Mucosa of gallbladder (tissue), 1 donor: Measurements from ENCODE around the gene TSPAN18. TPM values are rescaled to one million over a fixed set of nuclear protein-coding genes. Genes with fewer than 3 reads are reported as not detected.

ENCODE experiments used
- DNase-seq: peaks from one replicate; pipeline ENCODE4 v3.0.0-alpha.2; 2020; ENCODE audit warnings: low spot score
- total RNA-seq: library from RNA; stranded (reverse); gene quantifications from one replicate; pipeline ENCODE4 v1.2.1, GENCODE V29; 2021
- donor health status: DM: no; HTN: no; CAD: no.

TSPAN18 gene
- total RNA-seq, 1 donor from 2014 or later, result 25.1 TPM

- no peak for DNase-seq
Observed at GRCh38 chr11:44942029-44942955, 215.5 kb downstream of the TSPAN18 start.

DNA sequence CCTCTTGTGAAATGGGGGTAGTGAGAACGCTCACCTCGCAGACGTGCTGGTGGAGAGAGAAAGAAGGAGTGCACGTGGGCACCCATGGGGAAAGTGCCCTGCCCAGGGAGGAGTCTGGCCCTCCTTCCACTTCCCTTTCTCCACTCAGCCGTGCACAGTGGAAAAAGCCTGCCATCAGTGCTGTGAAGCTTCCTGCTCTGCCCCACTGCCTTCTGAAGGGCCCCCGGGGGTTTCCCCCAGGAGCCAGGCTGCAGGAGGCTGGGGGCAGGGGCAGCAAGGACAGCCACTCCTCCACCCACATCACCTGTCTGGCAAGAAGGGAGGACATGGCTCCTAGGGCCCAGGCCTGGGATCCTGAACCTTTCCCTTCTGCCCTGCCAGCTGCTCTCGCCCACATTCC, 216.4 kb downstream of the TSPAN18 start:
- peak; percentile 19 for DNase-seq

GRCh38 chr11:44943696-44944095, 216.9 kb downstream of the TSPAN18 start:
- DNase-seq, result no peak

- DNase-seq, result no peak
Observed at GRCh38 chr11:44944181-44944852, 217.6 kb downstream of the TSPAN18 start.

DNA sequence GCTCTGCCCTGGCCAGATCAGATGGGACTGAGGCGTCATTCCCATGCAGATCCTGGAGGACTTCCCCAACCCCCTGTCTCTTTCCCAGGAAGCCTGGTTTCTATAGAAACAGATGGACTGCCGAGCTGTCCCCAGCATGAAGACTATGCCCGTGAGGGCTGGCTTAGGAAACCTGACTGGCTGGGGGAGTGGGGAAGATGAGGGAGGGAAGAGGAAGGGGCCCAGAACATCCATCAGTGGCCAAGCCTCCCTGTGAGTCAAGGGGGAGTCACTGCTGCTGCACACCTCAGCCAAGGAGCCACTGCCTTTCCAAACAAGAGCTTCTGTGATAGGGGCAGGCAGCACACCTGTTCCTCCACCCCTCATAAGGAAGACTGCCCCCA, 218.1 kb downstream of the TSPAN18 start:
- no peak for DNase-seq

DNA sequence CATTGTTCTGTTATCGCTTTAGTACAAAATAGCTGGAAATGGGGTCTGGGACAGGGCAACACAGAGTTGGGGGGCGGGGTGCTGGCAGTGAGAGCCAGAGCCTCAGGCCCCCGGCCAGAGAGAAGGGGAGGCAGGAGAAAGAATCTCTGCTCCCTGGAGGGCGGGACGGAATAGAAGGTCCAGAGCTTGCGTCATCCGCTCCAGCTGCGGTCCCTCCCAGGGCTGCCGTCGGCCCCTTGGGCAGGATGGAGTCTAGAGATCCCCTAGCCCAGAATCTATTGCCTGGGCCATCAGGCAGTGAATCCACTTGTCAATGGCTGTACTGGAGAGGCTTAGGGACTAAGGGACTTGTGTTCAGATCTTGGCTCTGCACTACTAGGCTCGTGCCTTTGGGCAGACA, 218.9 kb downstream of the TSPAN18 start:
- no peak for DNase-seq

GRCh38 chr11:44946263-44946662, 219.5 kb downstream of the TSPAN18 start:
- peak; percentile 18 for DNase-seq

GRCh38 chr11:44947114-44947513, 220.4 kb downstream of the TSPAN18 start:
- DNase-seq, result no peak

DNA sequence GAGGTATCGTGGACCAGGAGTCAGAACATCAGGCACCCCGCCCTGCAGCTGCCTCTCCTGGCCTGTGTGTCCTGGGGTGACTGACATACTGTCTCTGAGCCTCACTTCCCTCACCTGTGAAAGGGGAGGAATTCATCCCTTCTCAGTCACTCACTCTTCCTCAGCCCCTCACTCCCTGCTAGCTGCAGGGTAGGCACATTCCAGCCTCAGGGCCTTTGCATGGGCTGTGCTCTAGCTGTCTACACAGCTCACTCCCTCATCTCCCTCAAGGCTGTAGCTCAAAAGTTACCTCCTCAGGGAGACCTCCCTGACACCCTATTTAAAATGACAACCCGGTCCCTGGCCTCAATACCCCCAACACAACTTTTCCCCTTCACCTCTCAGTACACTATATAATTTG, 221.4 kb downstream of the TSPAN18 start:
- no peak for DNase-seq

DNA sequence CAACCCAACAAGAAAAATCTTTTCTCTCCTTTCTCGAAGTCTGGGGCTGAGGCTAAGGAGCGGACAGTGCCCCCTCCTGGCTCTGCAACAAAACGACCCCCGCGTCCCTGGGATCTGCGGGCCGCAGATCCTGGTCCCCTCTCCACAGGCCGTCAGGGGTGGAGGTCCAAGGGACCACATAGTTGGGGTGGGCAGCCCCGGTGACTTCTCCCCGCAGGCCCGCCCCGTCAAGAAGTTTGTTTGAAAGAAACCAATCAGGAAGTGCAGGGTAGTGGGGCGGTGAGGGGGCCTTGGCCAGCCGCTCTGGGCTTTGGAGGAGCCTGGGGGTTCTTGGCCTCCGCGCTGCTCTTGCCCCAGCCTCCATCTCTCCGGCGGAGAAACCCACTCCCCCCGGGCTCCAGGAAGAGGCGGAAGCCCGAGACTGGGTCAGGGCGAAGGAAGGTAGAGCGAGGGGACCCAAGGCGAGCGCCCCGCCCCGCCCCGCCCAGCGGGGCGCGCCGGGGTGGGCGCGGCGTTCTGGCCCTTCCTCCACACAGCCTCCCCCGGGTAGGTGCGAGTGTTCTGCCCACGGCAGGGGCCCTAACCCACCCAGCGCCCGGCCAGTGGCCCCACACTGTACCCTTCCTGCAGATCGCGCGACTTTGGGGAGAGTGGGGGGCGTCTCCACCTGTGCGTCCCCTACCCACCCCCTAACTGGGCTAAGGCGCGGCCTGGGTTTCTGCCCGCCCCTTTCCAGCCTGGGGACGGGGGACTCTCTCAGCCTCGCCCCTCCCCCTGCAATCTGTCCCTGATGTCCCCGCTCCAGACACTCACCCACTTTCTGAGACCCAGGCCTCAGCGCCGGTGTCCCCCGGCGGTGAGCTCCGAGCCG, 222.6 kb downstream of the TSPAN18 start:
- DNase-seq, result no peak

- DNase-seq, result peak; percentile 23
Observed at GRCh38 chr11:44950031-44950624, 223.4 kb downstream of the TSPAN18 start.

DNA sequence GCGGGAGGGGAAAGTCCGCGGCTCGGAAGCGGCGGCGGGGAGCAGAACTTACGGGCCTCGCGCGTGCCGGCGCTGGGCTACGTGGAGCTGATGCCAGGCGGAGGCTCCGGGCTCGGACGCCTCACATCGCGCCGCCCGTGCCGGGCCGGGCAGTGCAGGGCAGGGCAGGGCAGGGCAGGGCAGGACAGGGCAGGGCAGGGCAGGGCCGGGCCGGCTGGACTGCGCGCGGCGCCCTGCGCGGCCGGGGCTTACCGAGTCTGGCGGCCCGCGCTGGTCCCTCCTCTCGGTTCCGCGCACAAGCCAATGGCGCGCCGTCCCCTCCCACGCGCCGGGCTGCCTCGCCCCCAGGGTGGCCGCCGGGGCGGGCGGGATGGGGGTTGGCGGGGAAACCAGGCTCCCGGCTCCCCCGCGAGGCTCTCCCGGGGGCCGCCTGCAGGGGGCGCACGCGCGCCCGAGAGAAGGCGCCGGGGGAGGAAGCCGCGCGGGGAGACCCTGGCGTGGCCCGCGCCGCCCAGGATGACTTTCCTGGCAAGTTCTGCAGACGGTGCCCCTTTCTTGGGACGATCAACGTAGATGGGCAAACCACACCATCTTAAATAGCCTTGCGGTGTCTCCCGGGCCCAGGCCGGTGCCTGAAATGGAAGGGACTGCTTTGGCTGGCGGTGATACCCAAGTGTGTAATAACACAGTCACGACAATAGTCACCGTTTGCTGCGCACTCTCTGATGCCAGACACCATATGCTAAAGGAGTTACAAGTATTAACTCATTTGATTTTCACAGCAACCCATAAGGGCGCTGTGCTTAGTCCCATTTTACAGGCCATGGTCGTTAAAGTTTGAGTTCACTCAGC, 224.1 kb downstream of the TSPAN18 start, which contains the start of gene TP53I11:
TSS of gene TP53I11 (minus strand) at position 259 of the 852 bp plus-strand sequence. CDS start 12,548 bp downstream, outside the sequence.
- DNase-seq, result peak; percentile 79

GRCh38 chr11:44952082-44952481, 225.3 kb downstream of the TSPAN18 start:
- DNase-seq, result no peak

DNA sequence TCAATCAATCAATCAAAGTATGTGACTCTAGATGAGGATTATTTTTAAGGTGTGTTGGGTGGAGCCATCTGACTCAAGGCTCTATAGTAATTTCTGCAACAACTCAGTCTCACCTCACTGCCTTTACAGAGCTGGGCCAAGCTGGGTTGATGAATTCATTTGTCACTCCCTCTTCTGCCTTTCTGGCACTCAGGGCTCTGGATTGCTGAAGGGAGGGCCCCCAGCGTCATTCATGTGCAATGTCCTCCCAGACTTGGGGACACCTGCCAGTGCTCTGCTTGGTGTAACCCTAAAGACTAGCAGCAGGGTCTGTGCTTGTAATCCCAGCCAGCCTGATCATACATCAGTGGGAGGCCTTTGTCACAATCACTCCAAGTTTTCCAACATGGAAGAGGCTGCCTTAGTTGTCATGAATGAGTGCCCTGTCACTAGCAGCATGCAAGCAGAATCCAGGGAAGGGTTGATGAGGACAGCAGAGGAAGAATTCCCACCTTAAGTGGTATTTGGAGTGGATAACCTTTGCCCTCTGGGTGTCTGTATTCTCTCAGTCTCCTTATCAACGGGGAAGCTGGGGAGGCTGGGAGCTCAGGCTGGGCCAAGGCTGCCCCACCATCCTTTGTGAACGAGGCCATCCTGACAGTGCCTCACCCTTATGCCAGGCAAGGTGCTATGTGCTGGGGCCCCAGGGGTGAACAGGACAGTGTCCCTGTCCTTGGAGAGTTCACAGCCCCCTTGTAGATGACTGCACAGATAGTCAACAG, 225.9 kb downstream of the TSPAN18 start:
- DNase-seq, result no peak

DNA sequence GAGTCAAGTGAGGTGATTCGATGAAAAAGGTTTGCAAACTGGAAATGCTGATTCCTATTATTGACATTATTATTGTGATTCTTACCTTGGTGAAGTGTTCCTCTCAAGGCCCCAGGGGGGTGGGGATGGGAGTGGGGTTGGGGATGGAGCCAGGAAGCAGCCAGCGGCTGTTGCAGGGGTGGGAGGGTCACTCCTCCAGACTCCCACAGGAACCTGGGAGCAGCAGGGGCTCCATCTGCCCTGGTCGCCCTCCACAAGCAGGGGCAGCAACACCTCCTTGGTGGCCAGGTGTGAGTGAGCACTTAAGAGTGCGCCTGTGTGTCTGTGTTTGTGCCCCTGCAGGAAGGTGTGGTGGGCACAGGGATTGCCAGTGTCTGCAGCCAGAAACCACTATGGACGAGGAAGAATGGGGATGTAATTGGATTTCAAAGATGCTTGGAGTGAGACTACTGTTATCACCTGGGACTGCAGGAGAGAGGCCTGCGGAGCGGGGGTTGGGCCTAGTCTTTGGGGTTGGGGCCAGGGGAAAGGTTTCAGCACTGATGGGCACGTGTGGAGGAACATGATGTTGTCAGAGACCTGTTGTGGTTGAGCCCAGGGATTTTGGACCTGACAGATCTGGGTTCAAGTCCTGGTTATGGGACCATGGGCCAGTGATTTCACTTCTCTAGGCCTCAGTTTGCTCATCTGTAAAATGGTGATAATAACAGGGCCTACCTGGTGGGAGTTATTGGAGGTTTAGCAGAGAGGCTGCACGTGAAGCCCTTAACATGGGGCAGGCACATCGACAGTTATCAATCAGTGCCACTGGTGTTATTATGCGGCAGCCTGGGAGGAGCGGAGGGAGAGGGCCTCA, 227.5 kb downstream of the TSPAN18 start:
- DNase-seq, result no peak

- peak; percentile 62 for DNase-seq
Observed at GRCh38 chr11:44955015-44955738, 228.4 kb downstream of the TSPAN18 start.

- no peak for DNase-seq
Observed at GRCh38 chr11:44957040-44957515, 230.3 kb downstream of the TSPAN18 start.
